Fibroblast of skin of left biceps (primary cell): ENCODE results near the gene EXOC1L.

ENCODE experiments used
- DNase-seq, 2 experiments: peaks; one replicate each; pipeline ENCODE4 v3.0.0-alpha.2; 2013; ENCODE audit warnings: low read depth in 2 of 2

Gene EXOC1L

DNA sequence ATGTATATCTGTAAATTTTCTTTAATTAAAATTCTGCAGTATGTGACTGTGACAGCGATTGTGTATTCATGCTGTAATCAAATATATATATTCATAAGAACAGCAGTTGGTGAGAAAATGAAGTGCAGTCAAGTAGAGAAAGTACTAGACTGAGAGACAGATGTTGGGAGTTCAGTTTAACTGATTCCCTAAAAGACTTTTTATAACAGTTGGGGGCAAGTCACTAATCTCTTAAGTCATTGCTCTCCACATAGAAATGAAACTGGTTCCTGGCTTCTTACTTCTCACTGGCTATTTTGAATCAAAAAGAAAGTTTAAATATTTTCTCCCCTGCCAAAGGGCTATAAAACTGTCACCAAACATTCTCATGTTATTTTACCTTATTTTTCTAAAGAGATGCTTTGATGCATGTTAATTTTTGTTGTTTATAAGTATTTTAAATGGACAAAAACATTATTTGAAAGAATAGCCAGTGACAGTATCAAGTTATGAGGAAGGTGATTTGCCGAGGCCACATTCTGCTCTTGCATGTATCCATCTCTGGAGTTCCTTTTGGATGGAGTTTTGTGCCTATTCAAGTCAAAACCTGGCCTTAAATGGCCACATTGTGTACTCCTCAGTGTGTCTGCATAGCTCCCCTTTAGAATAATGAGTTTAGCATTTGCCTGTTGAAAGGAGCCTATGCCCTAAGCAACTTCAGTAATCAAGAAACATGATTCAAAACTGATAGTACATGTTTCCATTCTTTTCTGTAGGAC is 64.7 kb downstream of the EXOC1L start:
- DNase-seq = no peak

GRCh38 chr4:55884851-55885219 is 65.2 kb downstream of the EXOC1L start:
- no peak for DNase-seq
